GM18502 (cell line): ENCODE measurements around the gene MACF1.
"Not testable (repeated sequence)": the region's sequence is repeated elsewhere in the genome, so short reads cannot be mapped to it uniquely, and the experiment has no call there.

ENCODE experiments used
- ATAC-seq: cut with Tn5 transposase; IDR thresholded peaks from one replicate; pipeline ENCODE4 v1.9.1; 2021; ENCODE audit warnings: mild to moderate bottlenecking; ENCODE audit not compliant: unreplicated experiment, poor library complexity

Gene MACF1

DNA sequence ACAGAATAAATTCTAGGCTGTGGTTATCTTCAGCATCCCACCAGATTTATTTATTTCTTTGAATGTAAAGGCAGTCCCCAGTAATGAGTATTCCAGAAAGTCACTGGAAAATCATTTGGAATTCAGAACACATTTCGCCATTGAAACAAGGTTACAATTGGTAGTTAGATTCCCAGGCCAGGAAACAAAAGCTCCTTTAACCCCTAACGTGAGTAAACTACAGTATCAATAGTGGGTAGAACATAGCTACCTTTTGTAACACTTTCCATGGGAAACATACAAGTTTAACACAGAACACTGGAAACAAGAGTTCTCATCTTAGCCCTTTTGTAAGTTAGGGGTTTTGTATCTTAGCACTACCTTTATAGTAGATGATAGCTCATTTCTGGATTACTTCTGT, 233.5 kb downstream of the MACF1 start:
- ATAC-seq: no peak

DNA sequence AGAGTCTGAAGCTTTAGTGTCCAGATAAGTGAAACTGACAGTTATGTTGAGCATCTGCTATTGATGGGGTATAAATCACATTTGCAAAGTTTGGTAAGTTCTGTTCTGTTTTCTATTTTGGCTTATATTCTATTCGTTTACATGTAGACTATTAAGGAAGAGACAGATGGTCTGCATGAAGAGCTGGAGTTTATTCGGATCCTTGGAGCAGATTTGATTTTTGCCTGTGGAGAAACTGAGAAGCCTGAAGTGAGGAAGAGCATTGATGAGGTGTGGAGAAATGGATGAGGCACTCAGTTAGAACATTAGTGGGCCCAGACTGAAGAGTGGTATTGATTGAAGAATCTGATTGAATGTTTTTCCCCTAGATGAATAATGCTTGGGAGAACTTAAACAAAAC, 236.4 kb downstream of the MACF1 start:
- no peak for ATAC-seq

- ATAC-seq: no peak
Measured at GRCh38 chr1:39441797-39442196, 237.3 kb downstream of the MACF1 start.

- ATAC-seq: no peak
Measured at GRCh38 chr1:39445573-39445972, 241.1 kb downstream of the MACF1 start.

DNA sequence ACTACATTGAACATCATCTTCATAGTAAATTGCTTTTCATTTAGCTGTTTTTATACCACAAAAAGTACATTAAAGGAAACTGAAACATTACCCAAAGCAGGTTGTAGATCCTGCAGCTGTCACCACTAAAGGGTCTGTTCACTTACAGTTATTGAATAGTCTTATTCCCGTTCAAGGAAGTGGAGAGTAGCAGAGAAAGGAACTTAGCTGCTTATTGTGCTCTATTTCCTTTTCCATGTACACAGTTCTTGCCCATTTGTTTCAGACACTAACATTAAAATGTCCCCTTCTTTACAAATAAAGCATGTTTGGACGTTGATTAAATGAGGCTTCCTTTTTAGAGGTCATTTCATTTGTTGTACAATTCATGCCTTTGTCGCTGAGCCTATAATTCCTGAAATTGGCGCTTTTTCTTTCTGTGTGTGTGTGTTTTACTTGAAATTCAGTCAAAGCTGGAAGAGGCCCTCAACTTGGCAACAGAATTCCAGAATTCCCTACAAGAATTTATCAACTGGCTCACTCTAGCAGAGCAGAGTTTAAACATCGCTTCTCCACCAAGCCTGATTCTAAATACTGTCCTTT, 242.6 kb downstream of the MACF1 start:
- no peak for ATAC-seq

- not testable (repeated sequence) for ATAC-seq
Measured at GRCh38 chr1:39450041-39450440, 245.5 kb downstream of the MACF1 start.

DNA sequence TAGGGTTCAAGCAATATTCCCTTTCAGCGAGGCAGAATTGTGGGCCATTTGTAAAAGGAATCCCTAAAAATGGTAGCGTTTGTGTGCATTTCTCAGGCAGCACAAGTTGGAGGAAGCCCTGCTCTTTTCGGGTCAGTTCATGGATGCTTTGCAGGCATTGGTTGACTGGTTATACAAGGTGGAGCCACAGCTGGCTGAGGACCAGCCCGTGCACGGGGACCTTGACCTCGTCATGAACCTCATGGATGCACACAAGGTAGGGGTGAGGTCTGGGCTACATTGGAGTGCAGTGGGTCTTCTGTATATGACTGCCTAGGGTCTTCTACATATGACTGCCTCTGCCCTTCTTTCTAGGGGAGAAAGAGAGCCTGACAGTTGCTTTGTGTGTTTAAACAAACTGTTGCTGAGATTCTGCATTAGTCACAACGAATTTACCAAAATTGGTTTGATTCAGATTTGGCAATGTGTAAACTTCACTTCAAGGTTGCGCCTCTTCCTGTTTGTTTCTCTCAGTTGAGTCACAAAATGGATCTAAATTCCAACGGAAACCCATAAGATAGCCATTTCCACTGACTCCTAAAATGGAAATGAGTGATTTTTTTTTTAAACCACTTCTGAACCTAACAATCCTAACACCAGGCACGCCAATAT, 246.6 kb downstream of the MACF1 start:
- no peak for ATAC-seq

GRCh38 chr1:39452081-39452480, 247.6 kb downstream of the MACF1 start:
- no peak for ATAC-seq

DNA sequence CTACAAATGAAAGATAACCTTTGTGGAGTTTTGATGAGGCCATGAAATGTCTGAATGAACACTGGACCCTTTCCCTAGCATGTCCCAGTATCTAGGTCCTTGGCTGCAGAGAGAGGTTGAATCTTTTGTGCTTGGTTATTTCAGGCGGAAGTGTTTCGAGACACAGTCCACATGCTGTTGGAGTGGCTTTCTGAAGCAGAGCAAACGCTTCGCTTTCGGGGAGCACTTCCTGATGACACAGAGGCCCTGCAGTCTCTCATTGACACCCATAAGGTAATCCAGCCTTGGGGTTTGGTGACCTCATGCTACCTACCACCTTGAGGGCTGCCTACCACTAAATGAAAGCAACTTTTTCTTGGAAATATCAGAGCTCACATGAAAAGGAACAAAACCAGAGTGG, 248.0 kb downstream of the MACF1 start:
- no peak for ATAC-seq

- no peak for ATAC-seq
Measured at GRCh38 chr1:39453603-39454002, 249.1 kb downstream of the MACF1 start.

DNA sequence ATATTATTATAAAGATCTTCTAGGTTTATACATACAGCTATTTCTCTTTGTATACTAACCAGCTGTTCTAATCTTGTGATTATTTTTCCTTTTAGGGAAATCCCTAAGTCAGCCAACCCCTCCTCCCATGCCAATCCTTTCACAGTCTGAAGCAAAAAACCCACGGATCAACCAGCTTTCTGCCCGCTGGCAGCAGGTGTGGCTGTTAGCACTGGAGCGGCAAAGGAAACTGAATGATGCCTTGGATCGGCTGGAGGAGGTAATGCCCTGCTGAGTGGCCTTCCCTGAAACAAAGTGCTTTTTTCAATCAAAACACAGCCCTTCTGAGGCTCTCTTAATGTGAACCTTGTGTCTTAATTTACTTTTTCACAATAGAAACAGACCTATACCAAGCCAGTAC, 254.5 kb downstream of the MACF1 start:
- no peak for ATAC-seq

DNA sequence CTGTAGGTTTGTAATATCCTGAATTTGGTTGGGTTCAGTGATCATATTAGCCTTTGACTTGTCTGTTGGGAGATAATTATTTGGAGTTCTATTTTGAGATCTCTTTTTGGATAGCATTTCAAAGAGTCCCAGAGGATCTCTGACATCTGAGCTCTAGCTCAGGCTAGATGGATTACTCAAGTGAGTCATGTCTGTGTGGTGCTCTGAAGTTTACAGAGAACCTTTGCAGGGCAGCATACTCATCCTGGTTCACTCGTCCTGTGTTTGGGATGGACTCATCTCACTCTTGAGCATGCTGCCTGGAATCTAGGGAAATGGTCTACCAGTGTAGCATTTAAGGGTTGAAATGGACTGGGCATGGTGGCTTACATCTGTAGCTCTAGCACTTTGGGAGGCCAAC, 257.6 kb downstream of the MACF1 start:
- no peak for ATAC-seq

GRCh38 chr1:39466413-39467107, 262.1 kb downstream of the MACF1 start:
- ATAC-seq: no peak

GRCh38 chr1:39467108-39467720, 262.7 kb downstream of the MACF1 start:
- not testable (repeated sequence) for ATAC-seq

DNA sequence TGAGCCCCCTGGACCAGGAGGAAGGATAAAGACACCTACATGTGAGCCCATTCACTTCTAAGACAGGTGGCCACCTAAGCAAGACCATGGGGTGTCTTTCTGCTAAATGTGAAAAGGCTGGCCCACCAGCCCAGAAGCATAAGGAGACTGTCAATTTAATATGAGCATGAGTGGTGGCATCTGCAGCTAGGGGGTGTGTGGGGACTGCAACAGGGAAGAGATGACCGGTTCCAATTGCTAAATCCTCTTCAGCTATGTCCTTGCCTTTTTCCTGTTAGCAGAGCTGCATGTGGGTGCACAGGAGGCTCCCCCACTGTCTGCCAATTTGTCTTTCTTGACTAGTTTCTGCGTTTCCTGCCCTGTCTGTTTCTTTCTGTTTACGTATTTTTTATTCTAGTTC, 264.7 kb downstream of the MACF1 start:
- no peak for ATAC-seq

GRCh38 chr1:39470040-39470439, 265.5 kb downstream of the MACF1 start:
- no peak for ATAC-seq

- ATAC-seq: no peak
Measured at GRCh38 chr1:39472826-39473225, 268.3 kb downstream of the MACF1 start.

- ATAC-seq: no peak
Measured at GRCh38 chr1:39473324-39473723, 268.8 kb downstream of the MACF1 start.

DNA sequence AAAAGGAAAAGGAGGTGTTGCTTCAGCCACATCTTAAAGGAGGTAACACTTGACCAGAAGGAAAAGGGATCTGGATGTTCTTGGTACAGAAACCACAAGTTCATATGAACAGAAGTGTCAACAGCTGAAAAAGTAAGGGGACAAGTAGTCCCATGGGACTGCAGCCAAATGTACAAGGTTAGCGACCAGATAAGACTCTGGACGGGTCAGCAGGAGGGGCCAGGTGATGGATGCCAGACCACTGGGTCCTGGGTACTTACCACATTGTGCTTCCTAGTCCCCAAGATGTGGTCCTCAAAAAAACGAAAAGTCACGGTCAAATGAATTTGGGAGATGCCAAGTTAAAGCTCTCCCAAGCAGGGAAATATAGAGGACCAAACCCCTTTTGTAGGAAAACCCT, 270.3 kb downstream of the MACF1 start:
- no peak for ATAC-seq

DNA sequence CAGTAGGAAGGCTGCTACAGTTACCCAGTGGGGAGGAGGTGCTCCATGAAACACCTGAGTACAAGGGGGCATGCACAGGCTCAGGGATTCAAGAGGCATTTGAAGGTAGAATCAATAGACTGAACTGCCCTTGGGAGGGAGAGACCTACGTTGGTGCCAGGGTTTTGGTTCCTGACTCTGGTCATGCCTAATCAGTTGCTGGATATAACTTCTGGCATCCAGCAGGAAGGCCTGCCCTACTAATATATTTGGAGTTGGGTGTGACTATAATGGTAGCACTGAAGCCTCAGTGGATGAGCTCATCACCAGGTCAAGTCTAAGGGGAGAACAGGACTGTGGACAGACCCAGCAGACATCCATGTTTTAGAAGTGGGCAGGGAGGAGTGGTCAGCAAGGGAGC, 271.1 kb downstream of the MACF1 start:
- not testable (repeated sequence) for ATAC-seq

- no peak for ATAC-seq
Measured at GRCh38 chr1:39478126-39478915, 273.8 kb downstream of the MACF1 start.
